B cell (primary cell): ENCODE measurements around the gene VSIG2. TPM values are rescaled to one million over a fixed set of nuclear protein-coding genes. Genes with fewer than 3 reads are reported as not detected.

Source experiments
- ATAC-seq: fragments of 200-7000 bp; cut with Tn5 transposase; one replicate; pipeline ENCODE4 v1.10.0; 2021; ENCODE audit warnings: low read depth, mild to moderate bottlenecking, moderate number of reproducible peaks, moderate library complexity
- CTCF ChIA-PET: fragments of 350-600 bp; sonication (Branson Sonifier 250); formaldehyde crosslinking; loops from one replicate; lab custom pipeline; 2021; ENCODE audit warnings: antibody characterized with exemption, inconsistent platforms; lab: Charles Lee
- POLR2A ChIA-PET: fragments of 350-600 bp; sonication (Branson Sonifier 250); formaldehyde crosslinking; loops from one replicate; lab custom pipeline; 2021; ENCODE audit warnings: antibody characterized with exemption; lab: Charles Lee
- DNase-seq: peaks from one replicate; pipeline ENCODE4 v3.0.0; 2013
- H2AFZ ChIP-seq: 2 replicates; pipeline ENCODE4 v1.6.1; 2012; ENCODE audit warnings: mild to moderate bottlenecking, low read depth, low read length; ENCODE audit not compliant: insufficient read depth, poor library complexity, severe bottlenecking
- H3K27ac ChIP-seq, 2 donors: 1 replicate in 1 of 2; 2 replicates in 1 of 2; pipeline ENCODE4 v1.5.1; 2012 to 2013; ENCODE audit warnings: low read length in 2 of 2, mild to moderate bottlenecking in 2 of 2, moderate library complexity in 1 of 2
- H3K27me3 ChIP-seq, 4 experiments: fragments of 200-600 bp in 1 of 4; sonication (generic) in 1 of 4; replicated peaks in 1 of 4; 1 replicate in 2 of 4; 2 replicates in 2 of 4; pipeline versions ENCODE4 v1.6.1 to v1.7.0; 2013 to 2016; ENCODE audit warnings: low read length in 3 of 4, mild to moderate bottlenecking in 2 of 4, mixed read lengths in 1 of 4, moderate library complexity in 1 of 4; ENCODE audit not compliant: insufficient read depth in 4 of 4, control insufficient read depth in 3 of 4; ENCODE audit errors: control extremely low read depth in 1 of 4
- H3K36me3 ChIP-seq, 2 experiments: replicated peaks in 1 of 2; 1 replicate in 1 of 2; 2 replicates in 1 of 2; pipeline versions ENCODE4 v1.6.1 to v1.7.1; 2013; ENCODE audit warnings: low read length in 1 of 2; ENCODE audit not compliant: insufficient read depth in 2 of 2, control insufficient read depth in 1 of 2; ENCODE audit errors: control extremely low read depth in 1 of 2, extremely low read depth in 1 of 2
- H3K4me1 ChIP-seq, 2 donors: fragments of 200-600 bp in 1 of 2; sonication (generic) in 1 of 2; 1 replicate in 1 of 2; 2 replicates in 1 of 2; pipeline versions ENCODE4 v1.5.1 to v1.6.1; 2013 to 2017; ENCODE audit warnings: low read length in 2 of 2; ENCODE audit not compliant: control insufficient read depth in 2 of 2, insufficient read depth in 2 of 2
- H3K4me2 ChIP-seq: replicated peaks from 2 replicates; pipeline ENCODE3; 2012; ENCODE audit warnings: mild to moderate bottlenecking, low read depth, low read length; ENCODE audit not compliant: poor library complexity, severe bottlenecking
- H3K4me3 ChIP-seq, 5 experiments: fragments of 200-600 bp in 1 of 5; sonication (generic) in 1 of 5; 1 replicate in 3 of 5; 2 replicates in 2 of 5; pipeline versions ENCODE4 v1.5.1 to v1.7.0; 2011 to 2016; ENCODE audit warnings: low read length in 4 of 5, mild to moderate bottlenecking in 4 of 5, low read depth in 2 of 5, control low read depth in 1 of 5, moderate library complexity in 1 of 5; ENCODE audit not compliant: insufficient read depth in 1 of 5; ENCODE audit errors: control extremely low read depth in 1 of 5, extremely low read depth in 1 of 5
- H3K79me2 ChIP-seq: fragments of 200-600 bp; sonication (generic); one replicate; pipeline ENCODE4 v1.6.0; 2016; ENCODE audit warnings: low read length; ENCODE audit not compliant: control insufficient read depth, insufficient read depth
- H3K9ac ChIP-seq: fragments of 200-600 bp; sonication (generic); 2 replicates; pipeline ENCODE4 v1.6.1; 2017; ENCODE audit warnings: mild to moderate bottlenecking, low read length, moderate library complexity
- H3K9me3 ChIP-seq, 3 donors: one replicate each; pipeline versions ENCODE4 v1.6.1 to v1.7.1; 2013; ENCODE audit warnings: low read length in 2 of 3; ENCODE audit not compliant: control insufficient read depth in 2 of 3, insufficient read depth in 1 of 3; ENCODE audit errors: control extremely low read depth in 1 of 3
- H4K20me1 ChIP-seq: 2 replicates; pipeline ENCODE4 v1.6.0; 2012; ENCODE audit warnings: mild to moderate bottlenecking, low read length; ENCODE audit not compliant: insufficient read depth, control insufficient read depth, poor library complexity, severe bottlenecking
- H3K27ac Mint-ChIP-seq: one replicate; pipeline ENCODE4 v1.8.0; 2021; ENCODE audit warnings: mixed read lengths
- H3K27me3 Mint-ChIP-seq: one replicate; pipeline ENCODE4 v1.8.0; 2021; ENCODE audit warnings: mixed read lengths
- H3K4me1 Mint-ChIP-seq: one replicate; pipeline ENCODE4 v1.8.0; 2021; ENCODE audit warnings: mixed read lengths
- H3K4me3 Mint-ChIP-seq: one replicate; pipeline ENCODE4 v1.8.0; 2021; ENCODE audit warnings: mixed read lengths
- H3K9me3 Mint-ChIP-seq: one replicate; pipeline ENCODE4 v1.8.0; 2022; ENCODE audit warnings: mixed read lengths; ENCODE audit not compliant: insufficient read depth
- CTCF ChIP-seq: fragments of 200-600 bp; IDR thresholded peaks from one replicate; pipeline ENCODE4 v1.8.0; 2022; ENCODE audit warnings: antibody characterized with exemption, mild to moderate bottlenecking
- EZH2 ChIP-seq: IDR thresholded peaks from 2 replicates; pipeline ENCODE4 v1.6.1; 2012; ENCODE audit warnings: borderline replicate concordance, low read depth, mild to moderate bottlenecking, moderate library complexity, low read length; ENCODE audit not compliant: insufficient read depth, poor library complexity, severe bottlenecking
- WGBS: methylation state at CpG from one replicate; pipeline ENCODE4 v1.1.5; 2013; ENCODE audit warnings: missing lambda C conversion rate; ENCODE audit not compliant: insufficient coverage; 5-methylcytosine and 5-hydroxymethylcytosine counted together
- intact Hi-C: fragments of 100-400 bp; cut with micrococcal nuclease; formaldehyde crosslinking; loops from one replicate; pipeline ENCODE4 v1.10.0; 2022
- polyA plus RNA-seq: library from polyadenylated mRNA; depleted of rRNA; stranded (reverse); fragments of >200 nt; gene quantifications from 2 replicates; pipeline ENCODE4 v1.2.3, GENCODE V29; 2012
- total RNA-seq, 2 donors: library from RNA; stranded (reverse); fragments of 120-200 nt in 1 of 2; gene quantifications; 1 replicate in 1 of 2; 2 replicates in 1 of 2; pipeline versions ENCODE4 v1.2.3 to v1.2.4, GENCODE V29; 2013 to 2022

VSIG2 gene
- total and polyA plus RNA-seq, 2 donors (not counting 1 experiment from before 2014, with no cell fraction given) = not detected

- Histone ChIP-seq H3K36me3 (no peaks in the 10 kb centered on the region), H2AFZ (no peak overlapping the region), H3K79me2 (peaks cover 84% of the 10 kb centered on the region), H3K9ac (no peak overlapping the region), H3K9me3 (no peaks in the 10 kb centered on the region), H3K27ac (no peak overlapping the region), H3K27me3 (no peaks in the 10 kb centered on the region), H3K4me3 (no peak overlapping the region), H3K4me2 (no peak overlapping the region), H3K4me1 (peaks cover 3 to 8% of the 10 kb centered on the region in 2 donors), H4K20me1 (peaks cover 18% of the 10 kb centered on the region)
- Mint-ChIP-seq H3K4me1 (peaks cover 21% of the 10 kb centered on the region), H3K9me3 (no peaks in the 10 kb centered on the region), H3K27me3 (no peaks in the 10 kb centered on the region), H3K27ac (no peak overlapping the region), H3K4me3 (no peak overlapping the region)
- ATAC-seq (no peak), DNase-seq (peak; percentile 67)
- CTCF ChIA-PET = interaction anchor here (0.7 to 12.5 kb wide), 25 partner anchors 8 to 1106 kb away, joined by 3 to 177 read pairs (median 4); partner anchors contain the start of genes SIAE and SPA17
- TF ChIP-seq EZH2 (no peak), CTCF (peak; percentile 78)
- intact Hi-C loops = loop anchor here (1.0 to 2.0 kb wide), 2 partner anchors 31 to 124 kb away; partner anchors contain the start of gene ESAM
- POLR2A ChIA-PET = no interaction called here
- 100% methylated on average over 1 of the region's 2 CpGs for WGBS
These were observed 41.6 kb upstream of the VSIG2 start for GRCh38 chr11:124793466-124794278.
